Prostate gland (tissue), 2 donors: ENCODE results near the gene NBEA. TPM values are rescaled to one million over a fixed set of nuclear protein-coding genes. Genes with fewer than 3 reads are reported as not detected.
"Not testable (repeated sequence)": the region's sequence is repeated elsewhere in the genome, so short reads cannot be mapped to it uniquely, and the experiment has no call there.

ENCODE experiments used
- DNase-seq: peaks from one replicate; pipeline ENCODE4 v3.0.0-alpha.2; 2019; ENCODE audit warnings: low spot score
- H3K27ac ChIP-seq, 2 donors: fragments of 200-600 bp; sonication (generic); 2 replicates each; pipeline ENCODE4 v1.5.1; 2017 to 2019
- H3K27me3 ChIP-seq: fragments of 200-600 bp; sonication (generic); replicated peaks from 2 replicates; pipeline ENCODE4 v1.5.1; 2019; ENCODE audit not compliant: insufficient read depth
- H3K36me3 ChIP-seq, 2 donors: fragments of 200-600 bp; sonication (generic); 1 replicate in 1 of 2; 2 replicates in 1 of 2; pipeline versions ENCODE4 v1.5.1 to v1.8.1; 2017 to 2019
- H3K4me1 ChIP-seq: fragments of 200-600 bp; sonication (generic); replicated peaks from 2 replicates; pipeline ENCODE4 v1.5.1; 2019
- H3K4me3 ChIP-seq, 2 donors: fragments of 200-600 bp; sonication (generic); 2 replicates each; pipeline ENCODE4 v1.5.1; 2017 to 2019
- H3K9me3 ChIP-seq: fragments of 200-600 bp; sonication (generic); 2 replicates; pipeline ENCODE4 v1.5.1; 2017
- POLR2A ChIP-seq: fragments of 450-650 bp; IDR thresholded peaks from one replicate; pipeline ENCODE4 v1.6.1; 2016; ENCODE audit warnings: antibody characterized with exemption, mild to moderate bottlenecking
- POLR2AphosphoS5 ChIP-seq: sonication (generic); formaldehyde crosslinking; IDR thresholded peaks from one replicate; pipeline ENCODE4 v1.6.1; 2017; ENCODE audit warnings: antibody characterized with exemption
- WGBS: methylation state at CpG from one replicate; pipeline ENCODE4 v1.1.5; 2018; 5-methylcytosine and 5-hydroxymethylcytosine counted together
- intact Hi-C: fragments of 100-400 bp; cut with DNase I; formaldehyde crosslinking; loops from one replicate; pipeline ENCODE4 v1.14.2; 2022
- total RNA-seq, 2 donors: library from RNA; depleted of rRNA; stranded (reverse); fragments of >200 nt; gene quantifications; one replicate each; pipeline ENCODE4 v1.1.0, GENCODE V29; 2016
- TF ChIP-seq, protein P1 (sequence below), 4 experiments: fragments of 200-600 bp in 2 of 4; fragments of 450-650 bp in 2 of 4; sonication (generic) in 2 of 4; IDR thresholded peaks; 1 replicate in 3 of 4; 2 replicates in 1 of 4; pipeline ENCODE4 v1.5.1; 2016 to 2019; ENCODE audit warnings: antibody characterized with exemption in 4 of 4, mild to moderate bottlenecking in 2 of 4, moderate library complexity in 2 of 4

The NBEA gene
- total RNA-seq, 2 donors from 2014 or later: 13.6 to 16.9 TPM

DNA sequence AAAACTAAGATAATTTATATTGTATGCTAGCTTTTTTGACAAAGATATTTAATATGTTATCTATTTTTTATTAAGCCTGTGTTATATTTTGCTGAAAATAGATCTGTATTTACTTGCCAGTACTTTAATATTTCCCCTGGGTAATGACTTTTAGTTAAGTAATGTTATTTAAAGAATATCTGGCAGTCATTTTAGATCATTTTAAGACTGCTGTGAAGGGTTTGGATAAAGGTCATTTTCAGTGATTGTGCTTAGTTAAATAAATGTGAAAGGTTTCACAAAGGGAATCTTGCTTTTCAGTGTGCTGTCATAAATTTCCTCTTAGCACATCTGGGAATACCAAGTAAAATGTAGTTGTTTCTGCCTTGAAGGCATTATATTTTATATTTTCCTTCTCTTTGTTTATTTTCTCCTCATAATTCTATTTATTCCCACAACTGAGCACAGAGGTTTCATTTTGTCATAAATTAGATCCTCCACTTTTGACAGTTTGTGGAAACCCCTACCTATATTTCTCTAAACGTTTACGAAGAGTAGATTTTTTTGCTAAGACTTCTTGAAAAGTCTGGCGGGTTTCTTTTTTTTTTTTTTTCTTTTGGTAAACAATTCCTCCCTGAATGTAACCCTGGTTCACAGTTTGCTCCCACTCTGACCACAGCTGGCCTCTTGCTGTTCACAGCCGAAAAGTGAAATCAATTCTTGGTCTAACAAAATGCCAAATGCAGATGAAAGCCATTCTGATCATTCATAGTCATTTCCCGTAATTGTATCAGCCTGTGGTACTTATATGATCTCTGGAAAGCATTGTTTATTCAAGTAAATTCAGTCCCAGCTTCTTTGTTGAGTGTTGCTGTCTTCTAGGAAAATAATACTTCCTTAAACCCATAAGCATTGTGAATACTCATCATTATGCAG is 446.6 kb downstream of the NBEA start:
- TF ChIP-seq POLR2A (no peak), POLR2AphosphoS5 (no peak)
- TF ChIP-seq, protein P1, sequence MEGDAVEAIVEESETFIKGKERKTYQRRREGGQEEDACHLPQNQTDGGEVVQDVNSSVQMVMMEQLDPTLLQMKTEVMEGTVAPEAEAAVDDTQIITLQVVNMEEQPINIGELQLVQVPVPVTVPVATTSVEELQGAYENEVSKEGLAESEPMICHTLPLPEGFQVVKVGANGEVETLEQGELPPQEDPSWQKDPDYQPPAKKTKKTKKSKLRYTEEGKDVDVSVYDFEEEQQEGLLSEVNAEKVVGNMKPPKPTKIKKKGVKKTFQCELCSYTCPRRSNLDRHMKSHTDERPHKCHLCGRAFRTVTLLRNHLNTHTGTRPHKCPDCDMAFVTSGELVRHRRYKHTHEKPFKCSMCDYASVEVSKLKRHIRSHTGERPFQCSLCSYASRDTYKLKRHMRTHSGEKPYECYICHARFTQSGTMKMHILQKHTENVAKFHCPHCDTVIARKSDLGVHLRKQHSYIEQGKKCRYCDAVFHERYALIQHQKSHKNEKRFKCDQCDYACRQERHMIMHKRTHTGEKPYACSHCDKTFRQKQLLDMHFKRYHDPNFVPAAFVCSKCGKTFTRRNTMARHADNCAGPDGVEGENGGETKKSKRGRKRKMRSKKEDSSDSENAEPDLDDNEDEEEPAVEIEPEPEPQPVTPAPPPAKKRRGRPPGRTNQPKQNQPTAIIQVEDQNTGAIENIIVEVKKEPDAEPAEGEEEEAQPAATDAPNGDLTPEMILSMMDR (IDR thresholded peaks at IDR 0.05): no peak
- Histone ChIP-seq H3K4me3 (no peak overlapping the region), H3K9me3 (no peaks in the 10 kb centered on the region), H3K4me1 (no peaks in the 10 kb centered on the region), H3K27me3 (no peaks in the 10 kb centered on the region), H3K36me3 (no peaks in the 10 kb centered on the region), H3K27ac (no peak overlapping the region)
- 37% methylated on average over 5 of the region's 5 CpGs for WGBS
- DNase-seq: no peak
- intact Hi-C loops: no loop called here

DNA sequence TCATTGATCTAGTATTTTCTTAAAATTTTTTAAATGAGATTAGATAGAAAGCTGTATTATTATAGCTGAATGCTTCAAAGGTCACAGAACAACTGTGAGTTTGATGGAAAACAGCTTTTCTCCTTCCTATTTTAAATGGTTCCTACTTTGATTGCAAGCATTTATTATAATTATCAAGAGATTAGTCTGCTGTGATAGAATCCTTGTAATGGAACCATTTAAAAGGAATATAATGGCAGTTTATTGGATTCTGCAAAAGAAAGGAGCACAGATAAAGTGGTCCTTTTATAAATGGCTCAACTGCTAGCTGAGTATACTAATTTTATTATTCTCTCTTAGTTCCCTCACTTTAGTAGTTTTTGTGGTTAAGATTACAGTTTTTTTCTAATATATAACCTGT is 447.5 kb downstream of the NBEA start:
- Histone ChIP-seq H3K4me3 (no peak overlapping the region), H3K27me3 (no peaks in the 10 kb centered on the region), H3K27ac (no peak overlapping the region), H3K9me3 (no peaks in the 10 kb centered on the region), H3K4me1 (no peaks in the 10 kb centered on the region), H3K36me3 (no peaks in the 10 kb centered on the region)
- TF ChIP-seq POLR2AphosphoS5: no peak
- no peak for TF ChIP-seq POLR2A
- TF ChIP-seq, protein P1 (IDR thresholded peaks at IDR 0.05): no peak
- intact Hi-C loops: no loop called here
- DNase-seq: no peak

DNA sequence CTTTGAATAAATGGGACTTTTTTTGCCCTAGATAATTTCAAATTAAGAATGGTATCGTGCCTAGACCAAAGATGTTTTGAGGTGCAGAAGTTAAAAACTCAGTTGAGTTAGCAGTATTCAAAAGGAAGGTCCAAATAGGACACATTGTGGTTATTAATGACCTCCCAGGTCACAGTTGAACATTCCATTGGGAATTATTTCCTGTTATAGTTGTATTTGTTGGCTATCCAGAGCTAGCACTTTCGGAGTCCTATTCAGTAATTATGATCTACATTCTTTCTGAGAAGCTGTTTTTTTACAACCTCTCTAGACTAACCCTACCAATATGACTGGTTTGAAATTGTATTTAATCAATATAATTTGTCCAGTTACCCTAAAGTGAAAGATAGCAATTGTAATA is 450.7 kb downstream of the NBEA start:
- intact Hi-C loops: no loop called here
- WGBS: 84% methylated on average over 2 of the region's 2 CpGs
- DNase-seq: no peak
- no peaks in the 10 kb centered on the region for H3K4me1 ChIP-seq
- no peaks in the 10 kb centered on the region for H3K27me3 ChIP-seq
- no peak overlapping the region for H3K27ac ChIP-seq
- TF ChIP-seq POLR2AphosphoS5: no peak
- TF ChIP-seq POLR2A: no peak
- TF ChIP-seq, protein P1 (IDR thresholded peaks at IDR 0.05): no peak
- H3K36me3 ChIP-seq: no peaks in the 10 kb centered on the region
- H3K4me3 ChIP-seq: no peak overlapping the region
- no peaks in the 10 kb centered on the region for H3K9me3 ChIP-seq

DNA sequence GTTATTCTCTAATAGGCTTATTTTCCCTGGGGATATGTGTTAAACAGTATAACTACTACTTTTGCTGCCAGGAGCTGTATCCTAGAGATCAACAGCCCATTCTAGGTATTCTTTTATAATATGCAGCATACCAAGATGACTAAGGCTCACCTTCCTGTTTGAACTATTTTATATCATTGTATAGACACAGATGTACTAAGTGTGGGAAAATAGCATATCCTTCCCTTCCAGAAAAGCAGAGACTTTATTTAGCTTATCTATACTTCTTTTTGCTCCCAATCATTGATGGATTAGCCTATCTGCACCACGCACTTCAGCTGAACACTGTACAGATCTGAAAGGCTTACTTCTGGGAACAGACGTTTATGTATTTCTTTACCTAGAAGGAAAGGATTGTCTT is 451.8 kb downstream of the NBEA start:
- WGBS: 68% methylated on average over 2 of the region's 2 CpGs
- Histone ChIP-seq H3K27me3 (no peaks in the 10 kb centered on the region), H3K9me3 (no peaks in the 10 kb centered on the region), H3K4me1 (no peaks in the 10 kb centered on the region), H3K36me3 (no peaks in the 10 kb centered on the region), H3K27ac (no peak overlapping the region), H3K4me3 (no peak overlapping the region)
- TF ChIP-seq POLR2AphosphoS5 (no peak), POLR2A (no peak)
- TF ChIP-seq, protein P1 (IDR thresholded peaks at IDR 0.05): no peak
- intact Hi-C loops: no loop called here
- DNase-seq: no peak

DNA sequence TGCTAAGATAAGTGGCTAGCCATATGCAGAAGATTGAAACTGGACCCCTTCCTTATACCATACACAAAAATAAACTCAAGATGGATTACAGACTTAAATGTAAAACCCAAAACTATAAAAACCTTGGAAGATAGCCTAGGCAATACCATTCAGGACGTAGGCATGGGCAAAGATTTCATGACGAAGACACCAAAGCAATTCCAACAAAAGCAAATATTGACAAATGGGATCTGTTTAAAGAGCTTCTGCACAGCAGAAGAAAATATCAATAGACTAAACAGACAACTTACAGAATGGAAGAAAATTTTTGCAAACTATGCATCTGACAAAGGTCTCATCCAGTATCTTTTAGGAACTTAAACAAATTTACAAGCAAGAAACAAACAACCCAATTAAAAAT is 466.2 kb downstream of the NBEA start:
- H3K36me3 ChIP-seq, H3K27me3 ChIP-seq, H3K4me1 ChIP-seq, intact Hi-C loops, H3K27ac ChIP-seq, H3K4me3 ChIP-seq, H3K9me3 ChIP-seq, DNase-seq: not testable (repeated sequence)
- WGBS: 49% methylated on average over 2 of the region's 2 CpGs
